Endothelial cell of umbilical vein (primary cell): Measurements from ENCODE around the gene ADIG. TPM values are rescaled to one million over a fixed set of nuclear protein-coding genes. Genes with fewer than 3 reads are reported as not detected.

Experiments used
- BruUV-seq: library from RNA; stranded (reverse); fragments of 400-500 nt; replicated peaks from 2 replicates; lab custom pipeline; 2021; lab: Mats Ljungman, UMichigan
- CTCF ChIA-PET: fragments of 300-600, 350-600 bp; sonication (Branson Sonifier 250); formaldehyde crosslinking; loops from one replicate; lab custom pipeline; 2021; ENCODE audit warnings: antibody characterized with exemption, inconsistent platforms; lab: Charles Lee
- POLR2A ChIA-PET: fragments of 300-600, 350-600 bp; sonication (Branson Sonifier 250); formaldehyde crosslinking; loops from one replicate; lab custom pipeline; 2021; ENCODE audit warnings: antibody characterized with exemption, inconsistent platforms; lab: Charles Lee
- DNase-seq: peaks from one replicate; pipeline ENCODE4 v3.0.0-alpha.2; 2011; ENCODE audit warnings: low read depth, low spot score
- FAIRE-seq: peaks from 2 replicates; lab custom pipeline; 2011; peaks lifted over from hg19 to GRCh38; lab: Jason Lieb, UNC
- H2AFZ ChIP-seq: 2 replicates; pipeline ENCODE4 v1.6.0; 2012; ENCODE audit warnings: low read depth, low read length, control low read depth, inconsistent platforms
- H3K27ac ChIP-seq: 2 replicates; pipeline ENCODE4 v1.5.1; 2011; ENCODE audit warnings: low read depth, mild to moderate bottlenecking, control low read depth, low read length, moderate library complexity; ENCODE audit not compliant: insufficient read depth
- H3K27me3 ChIP-seq, 2 experiments: 2 replicates each; pipeline versions ENCODE4 v1.6.0 to v1.6.1; 2011; ENCODE audit warnings: low read length in 2 of 2, mixed read lengths in 1 of 2; ENCODE audit not compliant: control insufficient read depth in 2 of 2, insufficient read depth in 2 of 2
- H3K36me3 ChIP-seq, 2 experiments: 2 replicates in 1 of 2; 3 replicates in 1 of 2; pipeline ENCODE4 v1.5.1; 2011; ENCODE audit warnings: low read length in 2 of 2, mild to moderate bottlenecking in 1 of 2, moderate library complexity in 1 of 2; ENCODE audit not compliant: control insufficient read depth in 2 of 2, insufficient read depth in 2 of 2; ENCODE audit errors: extremely low read depth in 1 of 2
- H3K4me1 ChIP-seq: 3 replicates; pipeline ENCODE4 v1.5.1; 2011; ENCODE audit warnings: mild to moderate bottlenecking, low read length; ENCODE audit not compliant: control insufficient read depth, insufficient read depth; ENCODE audit errors: extremely low read depth
- H3K4me2 ChIP-seq: 2 replicates; pipeline ENCODE4 v1.6.1; 2011; ENCODE audit warnings: low read length, control low read depth, mixed read lengths; ENCODE audit not compliant: insufficient read depth
- H3K4me3 ChIP-seq, 3 experiments: fragments of 200-600 bp in 1 of 3; sonication (generic), shearing (Covaris generic) in 1 of 3; replicated peaks in 1 of 3; 2 replicates each; pipeline ENCODE4 v1.5.1; 2011 to 2016; ENCODE audit warnings: control low read depth in 3 of 3, low read length in 3 of 3, mild to moderate bottlenecking in 2 of 3, inconsistent platforms in 1 of 3, low read depth in 1 of 3, moderate library complexity in 1 of 3; ENCODE audit not compliant: insufficient read depth in 1 of 3
- H3K79me2 ChIP-seq: 2 replicates; pipeline ENCODE4 v1.6.0; 2012; ENCODE audit warnings: low read length, inconsistent platforms; ENCODE audit not compliant: control insufficient read depth, insufficient read depth
- H3K9ac ChIP-seq: replicated peaks from 2 replicates; pipeline ENCODE3; 2011; ENCODE audit warnings: low read length, control low read depth; ENCODE audit not compliant: insufficient read depth; ENCODE audit errors: extremely low read depth
- H3K9me1 ChIP-seq: replicated peaks from 3 replicates; pipeline ENCODE4 v1.6.0; 2011; ENCODE audit warnings: mild to moderate bottlenecking, low read length; ENCODE audit not compliant: control insufficient read depth, insufficient read depth; ENCODE audit errors: extremely low read depth
- H3K9me3 ChIP-seq: replicated peaks from 2 replicates; pipeline ENCODE4 v1.5.1; 2012; ENCODE audit warnings: low read length, inconsistent platforms; ENCODE audit not compliant: control insufficient read depth, insufficient read depth
- H4K20me1 ChIP-seq: replicated peaks from 2 replicates; pipeline ENCODE3; 2011; ENCODE audit warnings: mild to moderate bottlenecking, low read length; ENCODE audit not compliant: control insufficient read depth, insufficient read depth; ENCODE audit errors: extremely low read depth
- CTCF ChIP-seq, 2 donors: IDR thresholded peaks; 1 replicate in 1 of 2; 2 replicates in 1 of 2; pipeline ENCODE4 v1.5.1; 2011; ENCODE audit warnings: low read length in 2 of 2, mild to moderate bottlenecking in 2 of 2, moderate library complexity in 2 of 2, control low read depth in 1 of 2, inconsistent platforms in 1 of 2, low read depth in 1 of 2; ENCODE audit not compliant: insufficient read depth in 1 of 2; ENCODE audit errors: extremely low read depth in 1 of 2
- EZH2 ChIP-seq: IDR thresholded peaks from 2 replicates; pipeline ENCODE4 v1.6.1; 2012; ENCODE audit warnings: borderline replicate concordance, low read depth, mild to moderate bottlenecking, moderate library complexity, low read length, inconsistent platforms; ENCODE audit not compliant: severe bottlenecking
- FOS ChIP-seq: IDR thresholded peaks from 2 replicates; pipeline ENCODE4 v1.6.1; 2011; ENCODE audit warnings: mild to moderate bottlenecking, low read length, moderate library complexity, borderline replicate concordance; ENCODE audit not compliant: insufficient read depth
- GATA2 ChIP-seq: IDR thresholded peaks from 2 replicates; pipeline ENCODE4 v1.7.0; 2011; ENCODE audit warnings: low read depth, mild to moderate bottlenecking, moderate library complexity, mixed read lengths, low read length; ENCODE audit not compliant: insufficient read length, insufficient read depth
- JUN ChIP-seq: IDR thresholded peaks from 2 replicates; pipeline ENCODE4 v1.6.1; 2011; ENCODE audit warnings: borderline replicate concordance, low read depth; ENCODE audit not compliant: insufficient read length, insufficient read depth
- MAX ChIP-seq: IDR thresholded peaks from 2 replicates; pipeline ENCODE4 v1.6.1; 2011; ENCODE audit not compliant: insufficient read depth, insufficient read length
- MYC ChIP-seq: IDR thresholded peaks from one replicate; pipeline ENCODE4 v1.6.1; 2011; ENCODE audit warnings: mild to moderate bottlenecking, low read depth, low read length
- POLR2A ChIP-seq: IDR thresholded peaks from 2 replicates; pipeline ENCODE4 v1.6.1; 2012; ENCODE audit warnings: low read depth, mild to moderate bottlenecking, control low read depth, low read length
- POLR2AphosphoS5 ChIP-seq: IDR thresholded peaks from 2 replicates; pipeline ENCODE4 v1.6.1; 2012; ENCODE audit warnings: low read depth, mild to moderate bottlenecking, control low read depth, low read length, moderate library complexity; ENCODE audit not compliant: insufficient read depth
- dilution Hi-C: fragments of 300-500 bp; cut with MboI; formaldehyde crosslinking; loops from one replicate; pipeline ENCODE4 v1.15.0; 2019; ENCODE audit warnings: low sequenced_read_pairs; ENCODE audit not compliant: extremely low pct_ligation_motif_present
- intact Hi-C: fragments of 100-400 bp; cut with micrococcal nuclease; formaldehyde crosslinking; loops from one replicate; pipeline ENCODE4 v1.10.0; 2022
- polyA plus RNA-seq, 4 experiments: library from polyadenylated mRNA; depleted of rRNA in 3 of 4; stranded (reverse) in 3 of 4; unstranded in 1 of 4; fragments of >200 nt; gene quantifications; 2 replicates each; pipeline versions ENCODE4 v1.2.1 to v1.2.3, GENCODE V29; 2011 to 2012; ENCODE audit warnings: missing spikeins in 1 of 4
- total RNA-seq: library from RNA; stranded (reverse); gene quantifications from 2 replicates; pipeline ENCODE4 v1.2.3, GENCODE V29; 2021

The ADIG gene
- total and polyA plus RNA-seq, 2 donors (not counting 3 experiments of a cell fraction or from before 2014, with no cell fraction given), result not detected

GRCh38 chr20:38624084-38624483 lies 43.1 kb downstream of the ADIG start:
- no peak for FAIRE-seq
- H3K79me2 ChIP-seq, result no peaks in the 10 kb centered on the region
- CTCF ChIA-PET, result interaction anchor here (3.0 kb wide), 1 partner anchor 10 kb away, joined by 12 read pairs; no protein-coding TSS in a partner anchor

More at GRCh38 chr20:38624084-38624483, 43.1 kb downstream of the ADIG start:
- dilution Hi-C loops (no loop called here), intact Hi-C loops (no loop called here)
- no peak overlapping the region for H3K9ac ChIP-seq
- DNase-seq, result no peak
- no peak overlapping the region for H2AFZ ChIP-seq
- no peak for TF ChIP-seq MAX
- no peak for TF ChIP-seq CTCF (IDR thresholded peaks at IDR 0.05; ENCODE audit: extremely low read depth in 1 of 2, insufficient read depth in 1 of 2, low read depth in 1 of 2, low read length in 2 of 2)
- TF ChIP-seq POLR2AphosphoS5, result no peak
- no peak for TF ChIP-seq JUN
- TF ChIP-seq EZH2, result no peak
- no peak for TF ChIP-seq POLR2A
- TF ChIP-seq FOS, result no peak
- no peak for TF ChIP-seq MYC
- no peak for TF ChIP-seq GATA2
- BruUV-seq, result no TSS peak
- POLR2A ChIA-PET, result no interaction called here
- H3K9me1 ChIP-seq, result no peaks in the 10 kb centered on the region
- no peaks in the 10 kb centered on the region for H3K36me3 ChIP-seq
- no peak overlapping the region for H3K4me3 ChIP-seq
- no peaks in the 10 kb centered on the region for H4K20me1 ChIP-seq
- no peak overlapping the region for H3K4me2 ChIP-seq
- no peak overlapping the region for H3K27ac ChIP-seq
- H3K9me3 ChIP-seq, result no peaks in the 10 kb centered on the region
- H3K27me3 ChIP-seq, result peaks cover 12 to 15% of the 10 kb centered on the region in 2 experiments
- H3K4me1 ChIP-seq, result no peaks in the 10 kb centered on the region
